ENCODE data around the gene MOB2. TPM values are rescaled to one million over a fixed set of nuclear protein-coding genes. Genes with fewer than 3 reads are reported as not detected.

The MOB2 gene
- total RNA-seq, 1 donor = 16.8 TPM

- H3K4me3 ChIP-seq (ENCODE audit: low read depth, low read length) = no peak overlapping the region
- TF ChIP-seq CTCF (IDR thresholded peaks at IDR 0.05; ENCODE audit: insufficient read depth, low read depth, low read length) = no peak
- no peak for DNase-seq (ENCODE audit: low read depth)
Measured at GRCh38 chr11:1442807-1443366, 43.7 kb downstream of the MOB2 start.

DNA sequence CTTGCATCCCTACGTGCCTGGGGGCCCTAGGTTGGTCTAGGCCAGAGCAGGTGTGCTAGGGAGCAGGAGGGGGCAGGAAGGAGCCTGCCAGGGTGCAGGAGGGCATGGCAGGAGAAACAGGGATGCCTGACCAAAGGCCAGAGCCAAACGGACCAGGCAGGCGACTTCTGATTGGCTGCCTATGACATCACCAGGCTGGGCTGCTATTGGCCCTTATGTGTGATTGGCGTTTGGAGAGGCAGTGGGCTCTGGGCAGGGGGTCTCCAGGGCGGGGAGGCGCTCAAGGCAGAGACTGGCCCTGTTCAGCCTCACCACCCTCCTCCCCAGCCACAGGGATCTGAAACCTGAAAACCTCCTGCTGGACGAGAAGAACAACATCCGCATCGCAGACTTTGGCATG lies 44.4 kb downstream of the MOB2 start:
- no peak for TF ChIP-seq CTCF (IDR thresholded peaks at IDR 0.05; ENCODE audit: insufficient read depth, low read depth, low read length)
- no peak overlapping the region for H3K4me3 ChIP-seq (ENCODE audit: low read depth, low read length)
- DNase-seq (ENCODE audit: low read depth) = no peak

GRCh38 chr11:1440496-1440895 lies 46.1 kb downstream of the MOB2 start:
- TF ChIP-seq CTCF (IDR thresholded peaks at IDR 0.05; ENCODE audit: insufficient read depth, low read depth, low read length) = no peak
- no peak overlapping the region for H3K4me3 ChIP-seq (ENCODE audit: low read depth, low read length)
- no peak for DNase-seq (ENCODE audit: low read depth)

- no peak for TF ChIP-seq CTCF (IDR thresholded peaks at IDR 0.05; ENCODE audit: insufficient read depth, low read depth, low read length)
- DNase-seq (ENCODE audit: low read depth) = no peak
- H3K4me3 ChIP-seq (ENCODE audit: low read depth, low read length) = no peak overlapping the region
Measured at GRCh38 chr11:1440066-1440465, 46.5 kb downstream of the MOB2 start.

GRCh38 chr11:1439341-1439740 lies 47.2 kb downstream of the MOB2 start:
- H3K4me3 ChIP-seq (ENCODE audit: low read depth, low read length) = no peak overlapping the region
- no peak for TF ChIP-seq CTCF (IDR thresholded peaks at IDR 0.05; ENCODE audit: insufficient read depth, low read depth, low read length)
- DNase-seq (ENCODE audit: low read depth) = no peak

DNA sequence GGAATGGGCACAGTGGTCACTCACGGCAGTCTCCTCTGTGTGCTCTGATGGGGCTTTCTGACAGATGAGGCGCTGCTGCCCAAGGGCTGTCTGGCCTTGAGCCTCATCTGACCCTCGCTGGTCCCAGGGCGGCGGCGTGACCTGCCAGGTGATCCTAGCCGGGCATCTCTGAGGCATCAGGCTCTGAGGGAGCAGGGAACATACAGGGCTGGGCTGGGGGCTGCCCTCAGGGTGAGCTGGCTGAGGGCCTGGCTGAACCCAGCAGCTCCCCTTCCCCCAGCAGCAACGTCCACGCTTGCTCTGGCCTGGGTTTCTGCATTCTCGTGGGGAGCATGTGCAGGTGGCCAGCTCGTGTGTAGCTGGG lies 47.6 kb downstream of the MOB2 start:
- no peak for TF ChIP-seq CTCF (IDR thresholded peaks at IDR 0.05; ENCODE audit: insufficient read depth, low read depth, low read length)
- DNase-seq (ENCODE audit: low read depth) = no peak
- no peak overlapping the region for H3K4me3 ChIP-seq (ENCODE audit: low read depth, low read length)

GRCh38 chr11:1438261-1438966 lies 48.2 kb downstream of the MOB2 start:
- no peak for DNase-seq (ENCODE audit: low read depth)
- no peak overlapping the region for H3K4me3 ChIP-seq (ENCODE audit: low read depth, low read length)
- TF ChIP-seq CTCF (IDR thresholded peaks at IDR 0.05; ENCODE audit: insufficient read depth, low read depth, low read length) = no peak
